Colonic mucosa (tissue), 4 donors: Measurements from ENCODE around the gene SPRN. TPM values are rescaled to one million over a fixed set of nuclear protein-coding genes. Genes with fewer than 3 reads are reported as not detected.

Experiments
- DNase-seq: peaks from one replicate; pipeline ENCODE4 v3.0.0-alpha.2; 2020
- H3K27ac ChIP-seq: fragments of 200-600 bp; one replicate; pipeline ENCODE4 v1.8.0; 2021
- H3K27me3 ChIP-seq: fragments of 200-600 bp; one replicate; pipeline ENCODE4 v1.8.0; 2021
- H3K36me3 ChIP-seq: fragments of 200-600 bp; one replicate; pipeline ENCODE4 v1.8.0; 2021
- H3K4me1 ChIP-seq: fragments of 200-600 bp; one replicate; pipeline ENCODE4 v1.8.0; 2021; ENCODE audit warnings: mild to moderate bottlenecking
- H3K4me3 ChIP-seq: fragments of 200-600 bp; one replicate; pipeline ENCODE4 v1.8.0; 2021
- H3K9ac ChIP-seq, 2 donors: one replicate each; pipeline ENCODE4 v1.7.0; 2013; ENCODE audit warnings: control low read depth in 2 of 2, low read depth in 2 of 2, low read length in 2 of 2
- H3K9me3 ChIP-seq: fragments of 200-600 bp; one replicate; pipeline ENCODE4 v1.8.0; 2021
- intact Hi-C: fragments of 100-400 bp; cut with DNase I; formaldehyde crosslinking; loops from one replicate; pipeline ENCODE4 v1.14.1; 2022
- total RNA-seq, 2 donors: library from RNA; stranded (reverse); fragmentation: NEBNext Ultra II Directional in 1 of 2; extraction: Animal tissue kit (Norgen Biotek cat#: 25700) in 1 of 2; gene quantifications; one replicate each; pipeline ENCODE4 v1.2.1, GENCODE V29; 2021
- TF ChIP-seq, protein P1 (sequence below): fragments of 200-600 bp; IDR thresholded peaks from one replicate; pipeline ENCODE4 v1.8.0; 2022; ENCODE audit warnings: antibody characterized with exemption, mild to moderate bottlenecking
- donor health status: healthy.
- donor health status: DM: no; HTN: no; CAD: no.
- donor health status: DM: no; HTN: no; CAD: no.

The SPRN gene
- total RNA-seq, 2 donors from 2014 or later: not detected

DNA sequence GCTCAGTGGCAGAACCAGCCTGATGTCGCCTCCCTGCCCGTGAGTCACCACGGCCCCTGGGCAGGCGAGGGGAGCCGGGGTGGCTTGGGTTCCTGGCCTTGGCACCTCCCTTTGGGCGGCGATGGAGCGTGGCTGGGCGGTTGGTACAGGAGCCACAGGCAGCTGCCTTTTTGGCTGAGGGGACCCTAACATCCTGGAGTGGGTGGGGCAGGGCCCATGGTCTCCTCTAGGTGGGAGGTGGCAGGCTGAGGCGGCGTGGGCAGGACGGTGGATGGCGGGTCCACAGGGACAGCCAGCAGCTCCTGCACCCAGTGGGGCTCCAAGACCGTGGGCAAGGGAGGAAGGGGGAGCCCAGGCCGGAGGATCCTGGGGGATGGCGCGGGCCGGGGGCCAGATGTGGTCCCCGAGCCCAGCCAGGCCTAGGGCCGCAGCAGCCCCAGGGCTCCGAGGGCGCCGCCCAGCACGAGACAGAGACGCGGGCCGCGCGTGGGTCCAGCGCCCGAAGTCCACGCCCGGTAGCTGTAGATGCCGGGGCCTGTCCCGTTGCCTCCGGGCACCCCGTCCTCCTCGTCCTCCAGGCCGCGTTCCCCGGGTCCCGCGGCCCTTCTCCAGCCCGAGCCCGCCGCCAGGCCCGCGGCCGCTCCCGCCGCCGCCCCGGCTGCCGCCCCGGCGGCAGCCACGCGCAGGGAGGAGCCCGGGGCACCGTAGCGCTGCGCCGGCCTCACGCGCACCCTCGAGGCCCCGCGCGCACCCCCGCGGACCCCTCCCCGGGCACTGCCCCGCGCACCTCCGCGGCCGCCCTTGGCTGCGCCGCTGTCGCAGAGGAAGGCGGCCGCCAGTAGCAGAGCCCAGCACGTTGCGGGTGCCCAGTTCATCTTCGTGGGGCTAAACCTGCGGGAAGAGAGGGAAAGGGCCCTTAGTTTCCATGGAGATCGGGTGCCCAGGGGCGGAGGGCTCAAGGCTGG lies 1.3 kb downstream of the SPRN start:
- DNase-seq: no peak
- TF ChIP-seq, protein P1, sequence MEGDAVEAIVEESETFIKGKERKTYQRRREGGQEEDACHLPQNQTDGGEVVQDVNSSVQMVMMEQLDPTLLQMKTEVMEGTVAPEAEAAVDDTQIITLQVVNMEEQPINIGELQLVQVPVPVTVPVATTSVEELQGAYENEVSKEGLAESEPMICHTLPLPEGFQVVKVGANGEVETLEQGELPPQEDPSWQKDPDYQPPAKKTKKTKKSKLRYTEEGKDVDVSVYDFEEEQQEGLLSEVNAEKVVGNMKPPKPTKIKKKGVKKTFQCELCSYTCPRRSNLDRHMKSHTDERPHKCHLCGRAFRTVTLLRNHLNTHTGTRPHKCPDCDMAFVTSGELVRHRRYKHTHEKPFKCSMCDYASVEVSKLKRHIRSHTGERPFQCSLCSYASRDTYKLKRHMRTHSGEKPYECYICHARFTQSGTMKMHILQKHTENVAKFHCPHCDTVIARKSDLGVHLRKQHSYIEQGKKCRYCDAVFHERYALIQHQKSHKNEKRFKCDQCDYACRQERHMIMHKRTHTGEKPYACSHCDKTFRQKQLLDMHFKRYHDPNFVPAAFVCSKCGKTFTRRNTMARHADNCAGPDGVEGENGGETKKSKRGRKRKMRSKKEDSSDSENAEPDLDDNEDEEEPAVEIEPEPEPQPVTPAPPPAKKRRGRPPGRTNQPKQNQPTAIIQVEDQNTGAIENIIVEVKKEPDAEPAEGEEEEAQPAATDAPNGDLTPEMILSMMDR: no peak
- intact Hi-C loops: no loop called here
- no peaks in the 10 kb centered on the region for H3K4me1 ChIP-seq
- no peak overlapping the region for H3K4me3 ChIP-seq
- peaks cover 7% of the 10 kb centered on the region for H3K27me3 ChIP-seq
- H3K36me3 ChIP-seq: no peaks in the 10 kb centered on the region
- no peak overlapping the region for H3K27ac ChIP-seq
- H3K9me3 ChIP-seq: no peaks in the 10 kb centered on the region
- no peak overlapping the region for H3K9ac ChIP-seq

DNA sequence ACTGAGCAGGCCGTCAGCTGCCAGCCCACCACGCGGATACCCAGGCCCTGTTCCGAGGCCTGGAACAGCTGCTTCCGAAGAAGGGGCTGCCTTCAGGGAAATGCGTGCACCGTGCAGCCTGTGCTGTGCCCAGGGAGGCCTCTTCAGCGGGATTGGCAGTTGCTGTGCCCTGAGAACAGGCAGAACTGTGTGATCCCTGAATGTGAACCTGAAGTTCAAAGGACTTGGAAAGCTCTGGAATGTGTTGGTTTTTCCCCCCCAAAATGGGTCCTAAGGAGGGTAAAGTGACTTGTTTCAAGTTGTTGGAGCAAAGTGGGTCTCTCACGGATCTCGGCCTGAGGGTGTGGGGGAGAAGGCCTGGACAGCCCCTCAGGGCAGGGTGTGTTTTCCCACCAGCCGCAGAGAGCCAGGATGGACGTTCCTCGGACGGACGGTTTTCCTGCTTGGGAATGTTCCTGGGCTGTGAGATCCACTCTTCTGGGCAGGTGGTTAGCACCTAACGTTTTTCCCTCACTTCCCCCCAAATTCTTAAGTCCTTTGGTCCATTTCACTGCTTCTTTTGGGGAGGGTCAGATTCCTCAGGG lies 2.1 kb downstream of the SPRN start:
- Histone ChIP-seq H3K9ac (no peak overlapping the region), H3K9me3 (no peaks in the 10 kb centered on the region), H3K4me3 (no peak overlapping the region), H3K4me1 (no peaks in the 10 kb centered on the region), H3K27me3 (peaks cover 7% of the 10 kb centered on the region), H3K27ac (no peak overlapping the region), H3K36me3 (no peaks in the 10 kb centered on the region)
- no peak for DNase-seq
- TF ChIP-seq, protein P1: no peak
- intact Hi-C loops: no loop called here

GRCh38 chr10:133421336-133422222 lies 2.8 kb downstream of the SPRN start:
- intact Hi-C loops: no loop called here
- DNase-seq: no peak
- Histone ChIP-seq H3K27ac (no peak overlapping the region), H3K4me1 (no peaks in the 10 kb centered on the region), H3K36me3 (no peaks in the 10 kb centered on the region), H3K4me3 (no peak overlapping the region), H3K9me3 (no peaks in the 10 kb centered on the region), H3K27me3 (peaks cover 7% of the 10 kb centered on the region), H3K9ac (no peak overlapping the region)
- TF ChIP-seq, protein P1: no peak

DNA sequence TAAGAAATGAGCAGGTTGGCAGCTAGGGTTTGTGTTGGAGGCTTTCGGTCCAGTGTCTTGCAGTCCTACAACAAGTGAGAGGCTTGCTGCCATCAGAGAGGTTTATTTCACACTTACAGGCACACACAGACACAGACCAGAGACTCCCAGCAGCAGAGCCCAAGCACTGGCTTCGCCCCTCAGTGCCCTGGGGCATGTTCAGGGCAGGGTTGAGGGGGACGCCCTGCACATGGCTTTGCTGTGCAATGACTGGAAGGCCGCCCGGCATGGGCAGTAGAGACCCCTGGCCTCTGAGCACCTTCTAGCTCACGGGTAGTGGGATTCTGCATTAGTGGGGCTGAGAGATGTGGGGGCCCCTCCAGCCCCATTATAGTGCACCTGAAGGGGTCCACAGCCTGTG lies 3.8 kb downstream of the SPRN start:
- no peak overlapping the region for H3K27ac ChIP-seq
- TF ChIP-seq, protein P1: no peak
- intact Hi-C loops: no loop called here
- H3K4me3 ChIP-seq: no peak overlapping the region
- H3K4me1 ChIP-seq: no peaks in the 10 kb centered on the region
- no peaks in the 10 kb centered on the region for H3K36me3 ChIP-seq
- no peak overlapping the region for H3K9ac ChIP-seq
- no peak for DNase-seq
- H3K27me3 ChIP-seq: peaks cover 7% of the 10 kb centered on the region
- H3K9me3 ChIP-seq: no peaks in the 10 kb centered on the region

DNA sequence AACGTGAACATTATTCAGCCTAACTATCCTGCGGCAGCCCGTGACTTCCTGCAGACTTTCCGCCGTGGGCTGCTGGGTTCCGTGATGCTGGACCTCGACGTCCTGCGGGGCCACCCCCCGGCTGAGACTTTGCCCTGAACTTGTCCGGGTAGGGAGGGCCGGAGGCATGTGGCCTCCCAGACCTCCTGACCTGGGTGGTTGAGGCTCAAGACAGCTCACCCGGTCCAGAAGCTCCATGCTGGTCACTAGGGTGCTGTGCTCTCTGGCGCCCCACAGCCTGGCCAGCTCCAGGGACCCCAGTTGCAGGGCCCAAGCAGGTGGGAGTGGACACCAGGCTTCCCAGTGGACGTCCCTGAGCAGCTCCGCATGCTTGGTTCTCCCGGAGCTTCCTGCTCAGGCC lies 4.4 kb downstream of the SPRN start:
- no peak overlapping the region for H3K27ac ChIP-seq
- H3K27me3 ChIP-seq: peaks cover 7% of the 10 kb centered on the region
- no peaks in the 10 kb centered on the region for H3K9me3 ChIP-seq
- TF ChIP-seq, protein P1: no peak
- no peak for DNase-seq
- H3K9ac ChIP-seq: no peak overlapping the region
- intact Hi-C loops: no loop called here
- H3K36me3 ChIP-seq: no peaks in the 10 kb centered on the region
- no peaks in the 10 kb centered on the region for H3K4me1 ChIP-seq
- H3K4me3 ChIP-seq: no peak overlapping the region
